GM12873 (cell line): Measurements from ENCODE around the gene ADGRV1.

ENCODE experiments used
- CTCF ChIP-seq: IDR thresholded peaks from 2 replicates; pipeline ENCODE4 v1.5.1; 2012; ENCODE audit warnings: low read depth, mild to moderate bottlenecking, moderate library complexity, low read length, control low read depth; ENCODE audit not compliant: insufficient read depth; ENCODE audit errors: missing control alignments

The ADGRV1 gene

GRCh38 chr5:90529194-90529938 lies 29.2 kb upstream of the ADGRV1 start, which contains the start of gene LYSMD3:
Gene LYSMD3 (minus strand): TSS chr5:90529584. CDS start chr5:90525289, 4,295 bp downstream.
- TF ChIP-seq CTCF, result no peak

- TF ChIP-seq CTCF, result peak; percentile 69
Measured at GRCh38 chr5:90529939-90530677, 28.5 kb upstream of the ADGRV1 start.

GRCh38 chr5:90530736-90531487 lies 27.7 kb upstream of the ADGRV1 start:
- TF ChIP-seq CTCF, result no peak

DNA sequence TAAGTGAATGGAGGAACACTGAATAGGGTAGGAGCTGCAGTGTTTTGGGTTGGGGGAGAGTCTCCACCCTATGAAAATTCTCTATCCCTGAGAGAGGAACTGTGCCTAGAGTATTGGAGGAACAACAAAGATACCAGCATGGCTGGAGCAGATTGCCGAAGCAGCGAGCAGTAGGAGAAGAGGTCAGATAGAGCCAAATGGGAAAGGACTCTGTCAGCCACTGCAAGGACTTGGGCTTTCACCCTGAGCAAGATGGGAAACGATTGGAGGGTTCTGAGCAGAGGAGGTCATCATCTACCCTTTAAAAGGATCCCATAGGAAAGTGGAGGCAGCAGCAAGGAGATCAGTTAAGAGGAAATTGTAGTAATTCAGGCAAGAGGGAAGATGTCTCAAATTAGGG lies 24.8 kb upstream of the ADGRV1 start:
- TF ChIP-seq CTCF, result no peak

DNA sequence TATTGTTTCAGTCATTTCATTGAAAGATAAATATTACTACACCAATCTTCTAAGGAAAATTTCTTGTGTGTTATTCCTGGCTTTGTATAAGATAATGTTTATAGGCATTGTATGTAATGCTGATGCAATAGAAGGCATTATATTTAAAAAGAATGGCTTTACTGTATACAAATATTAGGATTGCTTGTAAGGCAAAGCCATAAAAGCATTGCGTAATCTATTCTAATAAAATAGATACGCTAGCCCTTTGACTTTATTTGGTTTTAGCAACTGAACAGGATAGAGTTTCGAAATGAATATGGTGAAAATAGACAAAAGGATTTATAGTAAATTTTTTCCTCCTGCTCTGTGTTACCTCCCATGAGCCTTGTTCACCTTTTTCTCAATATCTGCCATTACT lies 23.7 kb upstream of the ADGRV1 start:
- no peak for TF ChIP-seq CTCF

DNA sequence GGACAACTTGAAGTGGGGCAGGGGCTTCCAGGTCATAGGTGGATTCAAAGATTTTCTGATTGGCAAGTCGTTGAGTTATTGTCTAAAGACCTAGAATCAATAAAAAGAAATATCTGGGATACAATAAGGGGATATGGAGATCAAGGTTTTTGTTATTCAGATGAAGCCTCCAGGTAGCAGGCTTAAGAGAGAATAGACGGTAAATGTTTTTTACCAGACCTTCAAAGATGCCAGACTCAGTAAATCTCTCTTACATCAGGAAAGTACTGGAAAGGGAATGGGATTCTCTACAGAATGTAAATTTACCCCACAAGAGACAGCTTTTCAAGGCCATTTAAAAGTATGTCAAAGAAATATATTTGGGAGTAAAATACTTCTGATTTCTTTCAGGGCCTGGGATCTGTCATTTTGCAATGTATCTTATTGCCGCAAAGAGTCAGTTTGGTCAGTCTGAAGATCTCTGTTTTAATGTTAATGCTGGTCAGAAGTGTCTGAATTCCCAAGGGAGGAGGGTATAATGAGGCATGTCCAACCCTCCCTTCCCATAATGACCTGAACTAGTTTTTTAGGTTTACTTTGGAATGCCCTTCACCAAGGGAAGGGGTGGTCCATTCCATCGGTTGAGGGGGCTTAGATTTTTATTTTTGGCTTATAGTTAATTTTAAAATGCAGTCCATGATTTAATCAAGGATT lies 15.6 kb upstream of the ADGRV1 start:
- no peak for TF ChIP-seq CTCF
